ENCODE data around the gene MRM2.
"Not testable (repeated sequence)": the region's sequence is repeated elsewhere in the genome, so short reads cannot be mapped to it uniquely, and the experiment has no call there.

The MRM2 gene

GRCh38 chr7:2269991-2270460 lies 28.0 kb upstream of the MRM2 start:
- Histone ChIP-seq H3K9me3 (replicated peaks; ENCODE audit: insufficient read depth, low read length) (no peaks in the 10 kb centered on the region), H4K20me1 (ENCODE audit: insufficient read depth, low read length) (no peaks in the 10 kb centered on the region), H3F3A (ENCODE audit: insufficient read depth, low read length) (no peaks in the 10 kb centered on the region), H3K9ac (ENCODE audit: low read length) (no peak overlapping the region), H3K4me1 (ENCODE audit: low read length) (no peaks in the 10 kb centered on the region), H3K27ac (ENCODE audit: low read length) (no peak overlapping the region), H3K79me2 (ENCODE audit: low read length) (no peaks in the 10 kb centered on the region), H2AFZ (ENCODE audit: low read length) (no peak overlapping the region), H3K4me3 (ENCODE audit: low read length) (no peak overlapping the region), H3K9me2 (replicated peaks; ENCODE audit: insufficient read depth, low read length) (no peaks in the 10 kb centered on the region), H3K27me3 (replicated peaks; ENCODE audit: insufficient read depth, low read length) (no peaks in the 10 kb centered on the region), H3K4me2 (ENCODE audit: low read depth, low read length) (no peak overlapping the region), H3K36me3 (replicated peaks; ENCODE audit: insufficient read depth, low read length) (no peaks in the 10 kb centered on the region)
- no peak for DNase-seq
- TF ChIP-seq EZH2 (optimal IDR thresholded peaks at IDR 0.05; ENCODE audit: low read depth, low read length): no peak
- no peak for TF ChIP-seq EZH2phosphoT487 (IDR thresholded peaks at IDR 0.05; ENCODE audit: low read length)
- no peak for TF ChIP-seq CTCF (IDR thresholded peaks at IDR 0.05; ENCODE audit: low read length)

- H2AFZ ChIP-seq (ENCODE audit: low read length); H3K4me2 ChIP-seq (ENCODE audit: low read depth, low read length); H3K79me2 ChIP-seq (ENCODE audit: low read length); H3K36me3 ChIP-seq (replicated peaks; ENCODE audit: insufficient read depth, low read length); H3K9me2 ChIP-seq (replicated peaks; ENCODE audit: insufficient read depth, low read length); DNase-seq; H3K27me3 ChIP-seq (replicated peaks; ENCODE audit: insufficient read depth, low read length); H3K9ac ChIP-seq (ENCODE audit: low read length); H3K4me1 ChIP-seq (ENCODE audit: low read length); H3K9me3 ChIP-seq (replicated peaks; ENCODE audit: insufficient read depth, low read length); H3F3A ChIP-seq (ENCODE audit: insufficient read depth, low read length); H4K20me1 ChIP-seq (ENCODE audit: insufficient read depth, low read length); H3K4me3 ChIP-seq (ENCODE audit: low read length); H3K27ac ChIP-seq (ENCODE audit: low read length): not testable (repeated sequence)
Observed at GRCh38 chr7:2269089-2269990, 27.3 kb upstream of the MRM2 start.

- Histone ChIP-seq H3K9me2 (replicated peaks; ENCODE audit: insufficient read depth, low read length) (no peaks in the 10 kb centered on the region), H3F3A (ENCODE audit: insufficient read depth, low read length) (no peaks in the 10 kb centered on the region), H3K4me2 (ENCODE audit: low read depth, low read length) (no peak overlapping the region), H3K4me3 (ENCODE audit: low read length) (no peak overlapping the region), H3K9me3 (replicated peaks; ENCODE audit: insufficient read depth, low read length) (no peaks in the 10 kb centered on the region), H3K36me3 (replicated peaks; ENCODE audit: insufficient read depth, low read length) (no peaks in the 10 kb centered on the region), H3K4me1 (ENCODE audit: low read length) (no peaks in the 10 kb centered on the region), H3K79me2 (ENCODE audit: low read length) (no peaks in the 10 kb centered on the region), H3K27ac (ENCODE audit: low read length) (no peak overlapping the region), H3K9ac (ENCODE audit: low read length) (no peak overlapping the region), H2AFZ (ENCODE audit: low read length) (no peak overlapping the region), H4K20me1 (ENCODE audit: insufficient read depth, low read length) (no peaks in the 10 kb centered on the region), H3K27me3 (replicated peaks; ENCODE audit: insufficient read depth, low read length) (no peaks in the 10 kb centered on the region)
- TF ChIP-seq EZH2 (optimal IDR thresholded peaks at IDR 0.05; ENCODE audit: low read depth, low read length): no peak
- TF ChIP-seq EZH2phosphoT487 (IDR thresholded peaks at IDR 0.05; ENCODE audit: low read length): no peak
- no peak for TF ChIP-seq CTCF (IDR thresholded peaks at IDR 0.05; ENCODE audit: low read length)
- DNase-seq: no peak
Observed at GRCh38 chr7:2266911-2267310, 24.9 kb upstream of the MRM2 start.

GRCh38 chr7:2264158-2264557 lies 22.2 kb upstream of the MRM2 start:
- Histone ChIP-seq H3K4me2 (ENCODE audit: low read depth, low read length) (no peak overlapping the region), H4K20me1 (ENCODE audit: insufficient read depth, low read length) (no peaks in the 10 kb centered on the region), H3K27me3 (replicated peaks; ENCODE audit: insufficient read depth, low read length) (no peaks in the 10 kb centered on the region), H3F3A (ENCODE audit: insufficient read depth, low read length) (no peaks in the 10 kb centered on the region), H3K9ac (ENCODE audit: low read length) (no peak overlapping the region), H3K27ac (ENCODE audit: low read length) (no peak overlapping the region), H3K9me3 (replicated peaks; ENCODE audit: insufficient read depth, low read length) (no peaks in the 10 kb centered on the region), H3K4me3 (ENCODE audit: low read length) (no peak overlapping the region), H3K79me2 (ENCODE audit: low read length) (no peaks in the 10 kb centered on the region), H3K4me1 (ENCODE audit: low read length) (no peaks in the 10 kb centered on the region), H3K36me3 (replicated peaks; ENCODE audit: insufficient read depth, low read length) (no peaks in the 10 kb centered on the region), H2AFZ (ENCODE audit: low read length) (no peak overlapping the region), H3K9me2 (replicated peaks; ENCODE audit: insufficient read depth, low read length) (no peaks in the 10 kb centered on the region)
- TF ChIP-seq EZH2phosphoT487 (IDR thresholded peaks at IDR 0.05; ENCODE audit: low read length): no peak
- TF ChIP-seq EZH2 (optimal IDR thresholded peaks at IDR 0.05; ENCODE audit: low read depth, low read length): no peak
- TF ChIP-seq CTCF (IDR thresholded peaks at IDR 0.05; ENCODE audit: low read length): no peak
- DNase-seq: no peak
